A549 (cell line): ENCODE measurements around the gene LRRC3.

ENCODE experiments used
- BHLHE40 ChIP-seq: IDR thresholded peaks from 2 replicates; pipeline ENCODE4 v1.6.1; 2012; ENCODE audit warnings: low read depth, low read length, inconsistent platforms
- POLR2A ChIP-seq: IDR thresholded peaks from 2 replicates; pipeline ENCODE4 v1.6.1; 2012; ENCODE audit warnings: mild to moderate bottlenecking, low read length
- RFX5 ChIP-seq: fragments of 450-650 bp; IDR thresholded peaks from 2 replicates; pipeline ENCODE4 v1.7.1; 2014; ENCODE audit warnings: antibody characterized with exemption, mild to moderate bottlenecking, moderate library complexity
- SREBF2 ChIP-seq: fragments of 450-650 bp; IDR thresholded peaks from 2 replicates; pipeline ENCODE4 v1.6.1; 2014; ENCODE audit warnings: mild to moderate bottlenecking, moderate library complexity

GRCh38 chr21:44448651-44449131 is 6.6 kb upstream of the LRRC3 start:
- TF ChIP-seq SREBF2 (no peak), RFX5 (no peak), BHLHE40 (no peak), POLR2A (no peak)
